ENCODE results near the gene ITIH3.

The ITIH3 gene

GRCh38 chr3:52847241-52847640 lies 52.6 kb downstream of the ITIH3 start:
- no peak overlapping the region for H3K4me3 ChIP-seq (ENCODE audit: insufficient read length, low read depth)
- no peaks in the 10 kb centered on the region for H3K9me3 ChIP-seq (ENCODE audit: insufficient read depth, low read length)
- peaks cover 41% of the 10 kb centered on the region for H3K36me3 ChIP-seq (ENCODE audit: insufficient read depth, insufficient read length, low read length)
- no peak overlapping the region for H3K9ac ChIP-seq (ENCODE audit: insufficient read length, low read depth)
- DNase-seq (ENCODE audit: low read depth, low spot score) = no peak
- TF ChIP-seq ZNF274 (IDR thresholded peaks at IDR 0.05; ENCODE audit: low read depth, low read length) = no peak
- no peak for TF ChIP-seq SUZ12 (IDR thresholded peaks at IDR 0.05; ENCODE audit: extremely low read depth, insufficient read depth, insufficient read length)
- no peak for TF ChIP-seq YY1 (IDR thresholded peaks at IDR 0.05; ENCODE audit: insufficient read depth, insufficient read length)
- H3K4me1 ChIP-seq (ENCODE audit: insufficient read depth, insufficient read length) = peaks cover 11% of the 10 kb centered on the region
- no peaks in the 10 kb centered on the region for H3K27me3 ChIP-seq (ENCODE audit: insufficient read depth, insufficient read length)

GRCh38 chr3:52847726-52848125 lies 53.1 kb downstream of the ITIH3 start:
- H3K27me3 ChIP-seq (ENCODE audit: insufficient read depth, insufficient read length) = no peaks in the 10 kb centered on the region
- peaks cover 11% of the 10 kb centered on the region for H3K4me1 ChIP-seq (ENCODE audit: insufficient read depth, insufficient read length)
- TF ChIP-seq YY1 (IDR thresholded peaks at IDR 0.05; ENCODE audit: insufficient read depth, insufficient read length) = no peak
- no peak for TF ChIP-seq ZNF274 (IDR thresholded peaks at IDR 0.05; ENCODE audit: low read depth, low read length)
- TF ChIP-seq SUZ12 (IDR thresholded peaks at IDR 0.05; ENCODE audit: extremely low read depth, insufficient read depth, insufficient read length) = no peak
- H3K4me3 ChIP-seq (ENCODE audit: insufficient read length, low read depth) = no peak overlapping the region
- H3K9ac ChIP-seq (ENCODE audit: insufficient read length, low read depth) = no peak overlapping the region
- peaks cover 38% of the 10 kb centered on the region for H3K36me3 ChIP-seq (ENCODE audit: insufficient read depth, insufficient read length, low read length)
- H3K9me3 ChIP-seq (ENCODE audit: insufficient read depth, low read length) = no peaks in the 10 kb centered on the region
- DNase-seq (ENCODE audit: low read depth, low spot score) = no peak

GRCh38 chr3:52848617-52849016 lies 54.0 kb downstream of the ITIH3 start:
- Histone ChIP-seq H3K9me3 (ENCODE audit: insufficient read depth, low read length) (no peaks in the 10 kb centered on the region), H3K9ac (ENCODE audit: insufficient read length, low read depth) (no peak overlapping the region), H3K27me3 (ENCODE audit: insufficient read depth, insufficient read length) (no peaks in the 10 kb centered on the region), H3K4me3 (ENCODE audit: insufficient read length, low read depth) (no peak overlapping the region), H3K4me1 (ENCODE audit: insufficient read depth, insufficient read length) (peaks cover 11% of the 10 kb centered on the region), H3K36me3 (ENCODE audit: insufficient read depth, insufficient read length, low read length) (peaks cover 37% of the 10 kb centered on the region)
- no peak for DNase-seq (ENCODE audit: low read depth, low spot score)
- TF ChIP-seq ZNF274 (IDR thresholded peaks at IDR 0.05; ENCODE audit: low read depth, low read length) = no peak
- TF ChIP-seq SUZ12 (IDR thresholded peaks at IDR 0.05; ENCODE audit: extremely low read depth, insufficient read depth, insufficient read length) = no peak
- TF ChIP-seq YY1 (IDR thresholded peaks at IDR 0.05; ENCODE audit: insufficient read depth, insufficient read length) = no peak

- H3K4me1 ChIP-seq (ENCODE audit: insufficient read depth, insufficient read length) = peaks cover 11% of the 10 kb centered on the region
- no peak for DNase-seq (ENCODE audit: low read depth, low spot score)
These were observed 55.1 kb downstream of the ITIH3 start for GRCh38 chr3:52849656-52850055.

GRCh38 chr3:52851348-52851747 lies 56.8 kb downstream of the ITIH3 start:
- Histone ChIP-seq H3K36me3 (ENCODE audit: insufficient read depth, insufficient read length, low read length) (peaks cover 37% of the 10 kb centered on the region), H3K9ac (ENCODE audit: insufficient read length, low read depth) (peak overlapping the region; percentile 51), H3K27me3 (ENCODE audit: insufficient read depth, insufficient read length) (no peaks in the 10 kb centered on the region), H3K4me3 (ENCODE audit: insufficient read length, low read depth) (no peak overlapping the region), H3K4me1 (ENCODE audit: insufficient read depth, insufficient read length) (peaks cover 11% of the 10 kb centered on the region), H3K9me3 (ENCODE audit: insufficient read depth, low read length) (no peaks in the 10 kb centered on the region)
- TF ChIP-seq ZNF274 (IDR thresholded peaks at IDR 0.05; ENCODE audit: low read depth, low read length) = no peak
- no peak for TF ChIP-seq SUZ12 (IDR thresholded peaks at IDR 0.05; ENCODE audit: extremely low read depth, insufficient read depth, insufficient read length)
- no peak for TF ChIP-seq YY1 (IDR thresholded peaks at IDR 0.05; ENCODE audit: insufficient read depth, insufficient read length)
- peak; percentile 77 for DNase-seq (ENCODE audit: low read depth, low spot score)

More at GRCh38 chr3:52849656-52850055, 55.1 kb downstream of the ITIH3 start:
- H3K9me3 ChIP-seq (ENCODE audit: insufficient read depth, low read length) = no peaks in the 10 kb centered on the region
- H3K9ac ChIP-seq (ENCODE audit: insufficient read length, low read depth) = no peak overlapping the region
- no peaks in the 10 kb centered on the region for H3K27me3 ChIP-seq (ENCODE audit: insufficient read depth, insufficient read length)
- H3K4me3 ChIP-seq (ENCODE audit: insufficient read length, low read depth) = no peak overlapping the region
- peaks cover 37% of the 10 kb centered on the region for H3K36me3 ChIP-seq (ENCODE audit: insufficient read depth, insufficient read length, low read length)
- TF ChIP-seq YY1 (IDR thresholded peaks at IDR 0.05; ENCODE audit: insufficient read depth, insufficient read length) (no peak), ZNF274 (IDR thresholded peaks at IDR 0.05; ENCODE audit: low read depth, low read length) (no peak), SUZ12 (IDR thresholded peaks at IDR 0.05; ENCODE audit: extremely low read depth, insufficient read depth, insufficient read length) (no peak)

- no peak for DNase-seq (ENCODE audit: low read depth, low spot score)
- Histone ChIP-seq H3K9me3 (ENCODE audit: insufficient read depth, low read length) (no peaks in the 10 kb centered on the region), H3K4me1 (ENCODE audit: insufficient read depth, insufficient read length) (peaks cover 11% of the 10 kb centered on the region), H3K36me3 (ENCODE audit: insufficient read depth, insufficient read length, low read length) (peaks cover 32% of the 10 kb centered on the region), H3K4me3 (ENCODE audit: insufficient read length, low read depth) (no peak overlapping the region), H3K27me3 (ENCODE audit: insufficient read depth, insufficient read length) (no peaks in the 10 kb centered on the region), H3K9ac (ENCODE audit: insufficient read length, low read depth) (no peak overlapping the region)
- TF ChIP-seq SUZ12 (IDR thresholded peaks at IDR 0.05; ENCODE audit: extremely low read depth, insufficient read depth, insufficient read length) (no peak), ZNF274 (IDR thresholded peaks at IDR 0.05; ENCODE audit: low read depth, low read length) (no peak), YY1 (IDR thresholded peaks at IDR 0.05; ENCODE audit: insufficient read depth, insufficient read length) (no peak)
These were observed 57.8 kb downstream of the ITIH3 start for GRCh38 chr3:52852419-52852818.

GRCh38 chr3:52854013-52854412 lies 59.4 kb downstream of the ITIH3 start:
- H3K27me3 ChIP-seq (ENCODE audit: insufficient read depth, insufficient read length) = no peaks in the 10 kb centered on the region
- no peak for DNase-seq (ENCODE audit: low read depth, low spot score)
- no peak overlapping the region for H3K4me3 ChIP-seq (ENCODE audit: insufficient read length, low read depth)
- peaks cover 8% of the 10 kb centered on the region for H3K4me1 ChIP-seq (ENCODE audit: insufficient read depth, insufficient read length)
- peaks cover 20% of the 10 kb centered on the region for H3K36me3 ChIP-seq (ENCODE audit: insufficient read depth, insufficient read length, low read length)
- no peaks in the 10 kb centered on the region for H3K9me3 ChIP-seq (ENCODE audit: insufficient read depth, low read length)
- no peak for TF ChIP-seq ZNF274 (IDR thresholded peaks at IDR 0.05; ENCODE audit: low read depth, low read length)
- no peak for TF ChIP-seq SUZ12 (IDR thresholded peaks at IDR 0.05; ENCODE audit: extremely low read depth, insufficient read depth, insufficient read length)
- TF ChIP-seq YY1 (IDR thresholded peaks at IDR 0.05; ENCODE audit: insufficient read depth, insufficient read length) = no peak
- H3K9ac ChIP-seq (ENCODE audit: insufficient read length, low read depth) = no peak overlapping the region
